GM12878 (cell line): ENCODE measurements around the gene DDX27. TPM values are rescaled to one million over a fixed set of nuclear protein-coding genes. Genes with fewer than 3 reads are reported as not detected.

ENCODE experiments used
- BCL11A ChIP-seq: IDR thresholded peaks from 2 replicates; pipeline ENCODE4 v1.6.1; 2011; ENCODE audit warnings: low read depth, low read length
- CEBPZ ChIP-seq: fragments of 150-350 bp; IDR thresholded peaks from 2 replicates; pipeline ENCODE4 v1.6.1; 2016; ENCODE audit warnings: low read depth, low read length
- CHD2 ChIP-seq: IDR thresholded peaks from 2 replicates; pipeline ENCODE4 v1.6.1; 2011; ENCODE audit warnings: low read depth, low read length, improper control_type of control experiment, borderline replicate concordance
- CHD4 ChIP-seq: fragments of 200-600 bp; sonication (generic); IDR thresholded peaks from 2 replicates; pipeline ENCODE4 v1.6.1; 2016; ENCODE audit warnings: mild to moderate bottlenecking
- CREM ChIP-seq: IDR thresholded peaks from 2 replicates; pipeline ENCODE4 v1.6.1; 2014; ENCODE audit warnings: antibody characterized with exemption, low read depth
- CTCF ChIP-seq, 3 experiments: IDR thresholded peaks in 2 of 3; conservative IDR thresholded peaks in 1 of 3; 2 replicates each; pipeline ENCODE4 v1.5.1; 2011; ENCODE audit warnings: low read depth in 3 of 3, low read length in 3 of 3, mild to moderate bottlenecking in 3 of 3, control low read depth in 2 of 3, moderate library complexity in 2 of 3, inconsistent platforms in 1 of 3, mixed read lengths in 1 of 3; ENCODE audit not compliant: control insufficient read depth in 2 of 3, insufficient read depth in 1 of 3; ENCODE audit errors: extremely low read depth in 1 of 3
- ESRRA ChIP-seq: IDR thresholded peaks from 2 replicates; pipeline ENCODE4 v1.6.1; 2012; ENCODE audit warnings: mild to moderate bottlenecking, low read length, improper control_type of control experiment
- FOXK2 ChIP-seq: fragments of 450-650 bp; IDR thresholded peaks from 2 replicates; pipeline ENCODE4 v1.6.1; 2017; ENCODE audit warnings: mild to moderate bottlenecking, moderate library complexity
- FOXM1 ChIP-seq: IDR thresholded peaks from 2 replicates; pipeline ENCODE4 v1.6.1; 2012; ENCODE audit warnings: low read depth, mild to moderate bottlenecking, inconsistent platforms, low read length, moderate library complexity
- HDAC2 ChIP-seq: fragments of 200-600 bp; sonication (generic); IDR thresholded peaks from 2 replicates; pipeline ENCODE4 v1.6.1; 2017
- IKZF1 ChIP-seq: fragments of 450-650 bp; conservative IDR thresholded peaks from 2 replicates; pipeline ENCODE4 v1.6.1; 2017; ENCODE audit warnings: antibody characterized with exemption, mild to moderate bottlenecking
- JUND ChIP-seq: IDR thresholded peaks from 2 replicates; pipeline ENCODE4 v1.6.1; 2012; ENCODE audit warnings: low read depth, mild to moderate bottlenecking, low read length, improper control_type of control experiment, moderate library complexity
- MEF2B ChIP-seq: fragments of 450-650 bp; IDR thresholded peaks from 2 replicates; pipeline ENCODE4 v1.6.1; 2018; ENCODE audit warnings: mild to moderate bottlenecking, moderate library complexity; ENCODE audit not compliant: partially characterized antibody, poor library complexity, severe bottlenecking
- NFIC ChIP-seq: IDR thresholded peaks from 2 replicates; pipeline ENCODE4 v1.6.1; 2012; ENCODE audit warnings: low read depth, mild to moderate bottlenecking, inconsistent platforms, low read length, moderate library complexity
- NR2C2 ChIP-seq: IDR thresholded peaks from 2 replicates; pipeline ENCODE4 v1.6.1; 2011; ENCODE audit warnings: borderline replicate concordance, low read depth; ENCODE audit not compliant: control insufficient read depth, insufficient read length
- NRF1 ChIP-seq: conservative IDR thresholded peaks from 2 replicates; pipeline ENCODE4 v1.6.1; 2011; ENCODE audit warnings: mild to moderate bottlenecking, low read depth, low read length, improper control_type of control experiment
- SMAD1 ChIP-seq: fragments of 450-650 bp; IDR thresholded peaks from 2 replicates; pipeline ENCODE4 v1.6.1; 2018; ENCODE audit warnings: mild to moderate bottlenecking, low read depth; ENCODE audit not compliant: partially characterized antibody
- SP1 ChIP-seq: IDR thresholded peaks from one replicate; pipeline ENCODE4 v1.6.1; 2011; ENCODE audit warnings: low read depth, low read length
- SPI1 ChIP-seq: IDR thresholded peaks from 2 replicates; pipeline ENCODE4 v1.6.1; 2011; ENCODE audit warnings: low read depth, mild to moderate bottlenecking, low read length, moderate library complexity, borderline replicate concordance; ENCODE audit not compliant: insufficient read depth
- SREBF1 ChIP-seq: IDR thresholded peaks from 2 replicates; pipeline ENCODE4 v1.6.1; 2012; ENCODE audit warnings: mild to moderate bottlenecking, low read length
- TCF3 ChIP-seq: IDR thresholded peaks from 2 replicates; pipeline ENCODE4 v1.6.1; 2012; ENCODE audit warnings: low read depth, mild to moderate bottlenecking, low read length, borderline replicate concordance; ENCODE audit not compliant: insufficient read depth
- USF2 ChIP-seq: IDR thresholded peaks from 2 replicates; pipeline ENCODE4 v1.6.1; 2011; ENCODE audit warnings: low read depth, low read length, improper control_type of control experiment, borderline replicate concordance
- WRNIP1 ChIP-seq: IDR thresholded peaks from 2 replicates; pipeline ENCODE4 v1.6.1; 2011; ENCODE audit warnings: low read depth, low read length, improper control_type of control experiment, borderline replicate concordance
- YY1 ChIP-seq: IDR thresholded peaks from 2 replicates; pipeline ENCODE4 v1.6.1; 2011; ENCODE audit warnings: low read depth, mild to moderate bottlenecking, low read length
- ZNF622 ChIP-seq: fragments of 450-650 bp; IDR thresholded peaks from 2 replicates; pipeline ENCODE4 v1.6.1; 2017; ENCODE audit warnings: mild to moderate bottlenecking, inconsistent platforms
- polyA plus RNA-seq, 11 experiments: library from polyadenylated mRNA; depleted of rRNA in 4 of 11; unstranded in 6 of 11; stranded (reverse) in 5 of 11; fragments of >200 nt; fragmentation: Nextera tagmentation in 4 of 11; fragmentation: Illumina TruSeq in 1 of 11; extraction: Ambion mirVana in 4 of 11; extraction: Trizol in 1 of 11; gene quantifications; 1 replicate in 1 of 11; 2 replicates in 10 of 11; pipeline versions ENCODE4 v1.2.1 to v1.2.3, GENCODE V29; 2011 to 2016; ENCODE audit warnings: inconsistent platforms in 2 of 11, missing spikeins in 2 of 11, low read depth in 1 of 11
- total RNA-seq, 4 experiments: library from RNA; depleted of rRNA in 3 of 4; stranded (reverse); fragments of >200 nt in 3 of 4; fragmentation: Illumina TruSeq in 1 of 4; extraction: Trizol in 1 of 4; gene quantifications; 2 replicates each; pipeline versions ENCODE4 v1.2.1 to v1.2.3, GENCODE V29; 2013 to 2021

DDX27 gene
- total and polyA plus RNA-seq, 10 of the 15 experiments (the other 5 are each of a cell fraction or from before 2014, with no cell fraction given): 19.8 to 78.8 (median 54.9) TPM

- TF ChIP-seq SMAD1 (peak; percentile 70), CEBPZ (no peak), NRF1 (peak; percentile 70), CHD2 (no peak), JUND (no peak), NFIC (no peak), WRNIP1 (peak; percentile 73; the same call in 1 of the 2 replicates), HDAC2 (no peak), USF2 (no peak; the same call in 1 of the 2 replicates), CHD4 (no peak), FOXM1 (no peak), TCF3 (no peak), CREM (peak; percentile 96), ZNF622 (no peak), MEF2B (no peak), IKZF1 (peak; percentile 71), SP1 (peak; percentile 61), YY1 (peak; percentile 64), BCL11A (no peak), SREBF1 (no peak), NR2C2 (no peak), ESRRA (no peak), CTCF (IDR thresholded peaks at IDR 0.05 in 2 of 3, conservative IDR thresholded peaks at IDR 0.05 in 1 of 3; ENCODE audit: control insufficient read depth in 2 of 3, extremely low read depth in 1 of 3, insufficient read depth in 1 of 3, low read depth in 3 of 3, low read length in 3 of 3) (no peak), FOXK2 (peak; percentile 84), SPI1 (peak; percentile 15; the same call in 1 of the 2 replicates)
Observed at GRCh38 chr20:49219091-49219923, at the start of gene DDX27 (continued).
